Adrenal gland (tissue), 12 donors: Measurements from ENCODE around the gene CCNK. TPM values are rescaled to one million over a fixed set of nuclear protein-coding genes. Genes with fewer than 3 reads are reported as not detected.

ENCODE experiments used
- DNase-seq, 7 donors: peaks; one replicate each; pipeline ENCODE4 v3.0.0-alpha.2; 2019 to 2020
- H3K27ac ChIP-seq, 5 donors: fragments of 200-600 bp; sonication (generic) in 4 of 5; 1 replicate in 3 of 5; 2 replicates in 2 of 5; pipeline versions ENCODE4 v1.5.1 to v1.8.0; 2016 to 2020; ENCODE audit warnings: mild to moderate bottlenecking in 1 of 5
- H3K27me3 ChIP-seq: fragments of 200-600 bp; 2 replicates; pipeline ENCODE4 v1.8.0; 2021
- H3K36me3 ChIP-seq, 2 donors: fragments of 200-600 bp; replicated peaks in 1 of 2; 1 replicate in 1 of 2; 2 replicates in 1 of 2; pipeline versions ENCODE4 v1.5.1 to v1.8.0; 2018 to 2022
- H3K4me1 ChIP-seq, 2 donors: fragments of 200-600 bp; replicated peaks in 1 of 2; 1 replicate in 1 of 2; 2 replicates in 1 of 2; pipeline versions ENCODE4 v1.5.1 to v1.8.0; 2018 to 2021
- H3K4me3 ChIP-seq, 4 donors: fragments of 200-600 bp; sonication (generic) in 3 of 4; one replicate each; pipeline ENCODE4 v1.5.1; 2016 to 2018
- H3K9me3 ChIP-seq, 3 donors: fragments of 200-600 bp; sonication (generic) in 1 of 3; replicated peaks in 1 of 3; 1 replicate in 2 of 3; 2 replicates in 1 of 3; pipeline versions ENCODE4 v1.5.1 to v1.8.0; 2016 to 2021
- POLR2A ChIP-seq, 2 donors: fragments of 450-650 bp; IDR thresholded peaks; one replicate each; pipeline ENCODE4 v1.6.1; 2017; ENCODE audit warnings: antibody characterized with exemption in 2 of 2, mild to moderate bottlenecking in 2 of 2, moderate library complexity in 1 of 2
- WGBS, 4 donors: extraction: QIAGEN DNeasy Blood & Tissue Kit in 2 of 4; methylation state at CpG; one replicate each; pipeline versions ENCODE4 v1.1.5 to v1.1.7; 2013 to 2017; 5-methylcytosine and 5-hydroxymethylcytosine counted together
- intact Hi-C, 2 donors: fragments of 100-400 bp; cut with DNase I; formaldehyde crosslinking; loops; one replicate each; pipeline versions ENCODE4 v1.14.1 to v1.15.0; 2022 to 2023
- polyA plus RNA-seq, 3 donors: library from polyadenylated mRNA; stranded (reverse); fragments of 200-250 nt in 2 of 3; fragments of 350-450 nt in 1 of 3; fragmentation: Illumina TruSeq in 1 of 3; extraction: RNeasy Lipid Tissue Mini Kit (QIAGEN cat#74804) in 1 of 3; gene quantifications; one replicate each; pipeline ENCODE4 v1.2.3, GENCODE V29; 2013 to 2014
- total RNA-seq, 9 donors: library from RNA; depleted of rRNA in 4 of 9; stranded (reverse); fragments of >200 nt in 4 of 9; fragments of 120-200 nt in 1 of 9; fragmentation: NEBNext Ultra II Directional in 1 of 9; extraction: Animal tissue kit (Norgen Biotek cat#: 25700) in 1 of 9; gene quantifications; one replicate each; pipeline versions ENCODE4 v1.1.0 to v1.2.4, GENCODE V29; 2013 to 2023
- TF ChIP-seq, protein P1 (sequence below), 6 experiments: fragments of 450-650 bp in 4 of 6; fragments of 200-600 bp in 2 of 6; sonication (generic) in 1 of 6; IDR thresholded peaks; 1 replicate in 5 of 6; 2 replicates in 1 of 6; pipeline versions ENCODE4 v1.5.1 to v1.8.0; 2016 to 2021; ENCODE audit warnings: antibody characterized with exemption in 6 of 6, mild to moderate bottlenecking in 2 of 6, moderate library complexity in 1 of 6
- donor health status: healthy with polysubstance abuse.
- donor health status: Bipolar disorder and iron deficiency.
- donor health status: DM: yes; HTN: yes; CAD: no.
- donor health status: DM: no; HTN: no; CAD: no.
- donor health status: DM: no; HTN: no; CAD: no.
- donor health status: DM: yes; HTN: yes; CAD: no.

Gene CCNK
- total and polyA plus RNA-seq, 12 donors: 9.9 to 44.3 (median 20.2) TPM

GRCh38 chr14:99551034-99551922 lies 70.1 kb downstream of the CCNK start:
- intact Hi-C loops: no loop called here
- H3K9me3 ChIP-seq: no peaks in the 10 kb centered on the region
- H3K4me1 ChIP-seq: peaks cover 44 to 64% of the 10 kb centered on the region in 2 donors
- no peak overlapping the region for H3K4me3 ChIP-seq
- peak overlapping the region in 3 of 5 donors; percentile 4 to 50 (median 43) for H3K27ac ChIP-seq
- H3K36me3 ChIP-seq: no peaks in the 10 kb centered on the region
- H3K27me3 ChIP-seq: no peaks in the 10 kb centered on the region
- TF ChIP-seq, protein P1, sequence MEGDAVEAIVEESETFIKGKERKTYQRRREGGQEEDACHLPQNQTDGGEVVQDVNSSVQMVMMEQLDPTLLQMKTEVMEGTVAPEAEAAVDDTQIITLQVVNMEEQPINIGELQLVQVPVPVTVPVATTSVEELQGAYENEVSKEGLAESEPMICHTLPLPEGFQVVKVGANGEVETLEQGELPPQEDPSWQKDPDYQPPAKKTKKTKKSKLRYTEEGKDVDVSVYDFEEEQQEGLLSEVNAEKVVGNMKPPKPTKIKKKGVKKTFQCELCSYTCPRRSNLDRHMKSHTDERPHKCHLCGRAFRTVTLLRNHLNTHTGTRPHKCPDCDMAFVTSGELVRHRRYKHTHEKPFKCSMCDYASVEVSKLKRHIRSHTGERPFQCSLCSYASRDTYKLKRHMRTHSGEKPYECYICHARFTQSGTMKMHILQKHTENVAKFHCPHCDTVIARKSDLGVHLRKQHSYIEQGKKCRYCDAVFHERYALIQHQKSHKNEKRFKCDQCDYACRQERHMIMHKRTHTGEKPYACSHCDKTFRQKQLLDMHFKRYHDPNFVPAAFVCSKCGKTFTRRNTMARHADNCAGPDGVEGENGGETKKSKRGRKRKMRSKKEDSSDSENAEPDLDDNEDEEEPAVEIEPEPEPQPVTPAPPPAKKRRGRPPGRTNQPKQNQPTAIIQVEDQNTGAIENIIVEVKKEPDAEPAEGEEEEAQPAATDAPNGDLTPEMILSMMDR (IDR thresholded peaks at IDR 0.05): no peak
- TF ChIP-seq POLR2A (IDR thresholded peaks at IDR 0.05): no peak
- WGBS, 4 donors: 59 to 79% (median 76%) methylated on average over 11 of the region's 11 CpGs
- DNase-seq: no peak

DNA sequence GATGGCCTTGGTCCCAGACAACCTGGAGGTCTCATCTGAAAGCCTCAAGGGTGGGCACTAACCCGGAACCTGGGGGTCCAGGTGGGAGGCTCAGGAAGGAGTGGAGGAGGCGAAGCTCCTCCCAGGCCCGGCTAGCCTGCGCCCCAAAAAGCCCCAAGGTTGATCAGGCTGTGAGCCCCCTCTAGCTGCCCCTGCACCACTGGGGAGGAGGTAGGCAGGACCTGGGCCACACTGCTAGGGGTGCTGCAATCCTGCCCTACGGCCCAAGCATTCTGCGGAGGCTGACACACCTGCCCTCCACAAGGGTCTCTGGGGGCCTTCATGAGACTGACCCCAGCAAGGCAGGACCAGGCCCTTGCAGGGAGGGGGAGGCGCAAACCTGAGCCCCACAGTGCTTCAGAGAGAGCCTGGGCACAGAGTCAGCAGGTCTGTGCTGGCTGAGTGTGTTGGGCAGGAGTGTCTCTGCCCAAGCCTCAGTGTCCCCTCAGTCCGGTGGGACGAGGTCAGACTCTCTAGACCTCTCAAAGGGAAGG lies 70.9 kb downstream of the CCNK start:
- Histone ChIP-seq H3K36me3 (no peaks in the 10 kb centered on the region), H3K9me3 (no peaks in the 10 kb centered on the region), H3K4me1 (peaks cover 44 to 64% of the 10 kb centered on the region in 2 donors), H3K27ac (peak overlapping the region in 3 of 5 donors; percentile 4 to 55 (median 47)), H3K27me3 (no peaks in the 10 kb centered on the region), H3K4me3 (no peak overlapping the region)
- TF ChIP-seq POLR2A (IDR thresholded peaks at IDR 0.05): no peak
- TF ChIP-seq, protein P1 (IDR thresholded peaks at IDR 0.05): no peak
- 65 to 86% (median 78%) methylated on average over 4 to 9 of the region's 9 CpGs for WGBS, 4 donors
- DNase-seq: no peak
- intact Hi-C loops: no loop called here

DNA sequence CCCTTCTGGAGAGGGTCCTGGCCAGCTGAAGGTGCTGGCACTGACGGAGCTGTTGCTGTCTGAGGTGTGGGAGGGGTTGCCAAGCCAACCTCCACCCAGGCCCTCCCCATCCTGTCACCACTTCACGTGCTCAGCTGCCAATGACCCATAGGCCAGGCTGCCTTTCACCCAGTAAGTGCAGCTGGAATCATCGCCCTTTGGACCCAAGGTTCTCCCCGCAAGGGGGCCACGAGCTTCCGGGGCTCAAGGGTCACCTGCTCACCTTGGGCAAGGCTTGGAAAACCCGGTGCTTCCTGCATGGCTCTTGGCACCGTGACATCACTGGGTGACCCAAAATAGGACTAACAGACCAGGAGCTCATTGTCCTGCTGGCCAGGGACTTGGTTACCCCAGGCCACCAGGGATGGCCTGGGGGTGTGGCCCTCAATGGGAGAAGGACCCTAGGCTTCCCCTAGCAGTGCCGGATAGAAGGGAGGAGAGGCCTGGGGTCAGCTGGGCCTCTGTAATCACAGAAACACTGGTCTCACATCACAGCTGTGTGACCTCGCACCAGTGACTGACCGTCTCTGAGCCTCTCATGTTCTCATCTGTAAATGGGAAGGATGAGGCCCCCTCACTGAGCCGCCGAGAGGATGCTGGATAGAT lies 71.5 kb downstream of the CCNK start:
- peak overlapping the region in 3 of 5 donors; percentile 4 to 55 (median 47) for H3K27ac ChIP-seq
- H3K27me3 ChIP-seq: no peaks in the 10 kb centered on the region
- H3K4me3 ChIP-seq: no peak overlapping the region
- H3K9me3 ChIP-seq: no peaks in the 10 kb centered on the region
- intact Hi-C loops: no loop called here
- no peaks in the 10 kb centered on the region for H3K36me3 ChIP-seq
- 49 to 59% (median 53%) methylated on average over 9 to 13 of the region's 13 CpGs for WGBS, 4 donors
- TF ChIP-seq POLR2A (IDR thresholded peaks at IDR 0.05): no peak
- TF ChIP-seq, protein P1 (IDR thresholded peaks at IDR 0.05): no peak
- no peak for DNase-seq
- H3K4me1 ChIP-seq: peaks cover 44 to 64% of the 10 kb centered on the region in 2 donors

- Histone ChIP-seq H3K36me3 (no peaks in the 10 kb centered on the region), H3K4me3 (no peak overlapping the region), H3K27ac (peak overlapping the region; percentile 31 to 91 (median 63)), H3K9me3 (no peaks in the 10 kb centered on the region), H3K27me3 (no peaks in the 10 kb centered on the region), H3K4me1 (peaks cover 37 to 54% of the 10 kb centered on the region in 2 donors)
- DNase-seq: peak; percentile 65 to 89 (median 79)
- peak in 1 of 2 donors; percentile 57 for TF ChIP-seq POLR2A (IDR thresholded peaks at IDR 0.05)
- TF ChIP-seq, protein P1 (IDR thresholded peaks at IDR 0.05): no peak
- WGBS, 4 donors: 14 to 49% (median 37%) methylated on average over 5 to 12 of the region's 12 CpGs
- intact Hi-C loops: no loop called here
These were observed 73.0 kb downstream of the CCNK start for GRCh38 chr14:99554184-99554583.
